22Rv1 (cell line): Measurements from ENCODE around the gene LATS2.

Experiments used
- CTCF ChIP-seq: fragments of 450-650 bp; IDR thresholded peaks from 2 replicates; pipeline ENCODE4 v1.5.1; 2017; ENCODE audit warnings: mild to moderate bottlenecking
- ZFX ChIP-seq: fragments of 450-650 bp; IDR thresholded peaks from 2 replicates; pipeline ENCODE4 v1.6.1; 2017; ENCODE audit warnings: antibody characterized with exemption, borderline replicate concordance

GRCh38 chr13:21020581-21020980, 40.8 kb downstream of the LATS2 start:
- TF ChIP-seq CTCF (no peak), ZFX (no peak)
